Loucy (cell line): ENCODE measurements around the gene LETM1.

Source experiments
- H2AFZ ChIP-seq: fragments of 200-600 bp; sonication (generic); 2 replicates; pipeline ENCODE4 v1.6.0; 2016; ENCODE audit warnings: antibody characterized with exemption, mild to moderate bottlenecking, low read length, moderate library complexity
- H3F3A ChIP-seq: fragments of 200-600 bp; 2 replicates; pipeline ENCODE4 v1.6.0; 2016; ENCODE audit warnings: antibody characterized with exemption, low read depth, mild to moderate bottlenecking
- H3K27me3 ChIP-seq: fragments of 200-600 bp; sonication (generic); 2 replicates; pipeline ENCODE4 v1.6.1; 2014; ENCODE audit warnings: low read length, mild to moderate bottlenecking; ENCODE audit not compliant: insufficient read depth, poor library complexity, severe bottlenecking
- H3K36me3 ChIP-seq: fragments of 200-600 bp; sonication (generic); 2 replicates; pipeline ENCODE4 v1.6.1; 2016; ENCODE audit warnings: low read length; ENCODE audit not compliant: insufficient read depth
- H3K4me1 ChIP-seq: fragments of 200-600 bp; sonication (generic); 2 replicates; pipeline ENCODE4 v1.5.1; 2014; ENCODE audit warnings: low read length, mild to moderate bottlenecking; ENCODE audit not compliant: insufficient read depth, poor library complexity, severe bottlenecking
- H3K4me2 ChIP-seq: fragments of 200-600 bp; sonication (generic); 2 replicates; pipeline ENCODE4 v1.6.0; 2014; ENCODE audit warnings: antibody characterized with exemption, low read length, low read depth, mild to moderate bottlenecking; ENCODE audit not compliant: poor library complexity, severe bottlenecking
- H3K4me3 ChIP-seq: fragments of 200-600 bp; sonication (generic); 2 replicates; pipeline ENCODE4 v1.5.1; 2014; ENCODE audit warnings: low read length, mild to moderate bottlenecking, mixed read lengths; ENCODE audit not compliant: poor library complexity, severe bottlenecking
- H3K79me2 ChIP-seq: fragments of 200-600 bp; sonication (generic); 2 replicates; pipeline ENCODE4 v1.6.1; 2014; ENCODE audit warnings: low read length; ENCODE audit not compliant: insufficient read depth
- H3K9ac ChIP-seq: fragments of 200-600 bp; sonication (generic); 2 replicates; pipeline ENCODE4 v1.6.0; 2014; ENCODE audit warnings: mild to moderate bottlenecking, low read depth, low read length, moderate library complexity; ENCODE audit not compliant: poor library complexity, severe bottlenecking
- H3K9me2 ChIP-seq: fragments of 200-600 bp; sonication (generic); replicated peaks from 2 replicates; pipeline ENCODE4 v1.6.1; 2016; ENCODE audit warnings: low read depth, low read length, mixed read lengths
- H3K9me3 ChIP-seq: fragments of 200-600 bp; sonication (generic); 2 replicates; pipeline ENCODE4 v1.6.1; 2014; ENCODE audit warnings: mild to moderate bottlenecking, antibody characterized with exemption, low read length, low read depth; ENCODE audit not compliant: insufficient read depth
- H4K20me1 ChIP-seq: fragments of 200-600 bp; sonication (generic); 2 replicates; pipeline ENCODE4 v1.6.0; 2014; ENCODE audit warnings: antibody characterized with exemption, low read length, mild to moderate bottlenecking; ENCODE audit not compliant: insufficient read depth, poor library complexity, severe bottlenecking
- CTCF ChIP-seq: fragments of 200-600 bp; sonication (generic); conservative IDR thresholded peaks from 2 replicates; pipeline ENCODE4 v1.5.1; 2014; ENCODE audit warnings: mild to moderate bottlenecking, antibody characterized with exemption, low read length
- EZH2phosphoT487 ChIP-seq: fragments of 200-600 bp; IDR thresholded peaks from 2 replicates; pipeline ENCODE4 v1.6.1; 2018; ENCODE audit warnings: antibody characterized with exemption, mild to moderate bottlenecking, moderate library complexity, borderline replicate concordance

Gene LETM1

GRCh38 chr4:1777822-1778641 is 77.9 kb downstream of the LETM1 start:
- Histone ChIP-seq H3K27me3 (no peaks in the 10 kb centered on the region), H2AFZ (no peak overlapping the region), H3K9me3 (no peaks in the 10 kb centered on the region), H3K4me1 (no peaks in the 10 kb centered on the region), H3K4me3 (no peak overlapping the region), H4K20me1 (no peaks in the 10 kb centered on the region), H3K36me3 (no peaks in the 10 kb centered on the region), H3K4me2 (no peak overlapping the region), H3K79me2 (no peaks in the 10 kb centered on the region), H3K9ac (no peak overlapping the region), H3F3A (no peaks in the 10 kb centered on the region), H3K9me2 (no peaks in the 10 kb centered on the region)
- TF ChIP-seq EZH2phosphoT487 (no peak), CTCF (no peak)

- no peak overlapping the region for H3K4me3 ChIP-seq
- no peaks in the 10 kb centered on the region for H3F3A ChIP-seq
- H3K9me3 ChIP-seq, result no peaks in the 10 kb centered on the region
- H2AFZ ChIP-seq, result no peak overlapping the region
- no peaks in the 10 kb centered on the region for H3K36me3 ChIP-seq
- H3K27me3 ChIP-seq, result no peaks in the 10 kb centered on the region
- H3K4me2 ChIP-seq, result no peak overlapping the region
- no peak overlapping the region for H3K9ac ChIP-seq
- no peaks in the 10 kb centered on the region for H3K9me2 ChIP-seq
- H4K20me1 ChIP-seq, result no peaks in the 10 kb centered on the region
- no peak for TF ChIP-seq EZH2phosphoT487
- TF ChIP-seq CTCF, result no peak
- no peaks in the 10 kb centered on the region for H3K4me1 ChIP-seq
- H3K79me2 ChIP-seq, result no peaks in the 10 kb centered on the region
Measured at GRCh38 chr4:1776521-1777161, 79.3 kb downstream of the LETM1 start.

- TF ChIP-seq EZH2phosphoT487 (no peak), CTCF (no peak)
Measured at GRCh38 chr4:1775731-1776500, 80.0 kb downstream of the LETM1 start.

More at GRCh38 chr4:1775731-1776500, 80.0 kb downstream of the LETM1 start:
- Histone ChIP-seq H3K4me2 (no peak overlapping the region), H3K4me1 (no peaks in the 10 kb centered on the region), H3K36me3 (no peaks in the 10 kb centered on the region), H3K9ac (no peak overlapping the region), H3F3A (no peaks in the 10 kb centered on the region), H3K4me3 (no peak overlapping the region), H3K27me3 (no peaks in the 10 kb centered on the region), H2AFZ (no peak overlapping the region), H3K9me3 (no peaks in the 10 kb centered on the region), H4K20me1 (no peaks in the 10 kb centered on the region), H3K9me2 (no peaks in the 10 kb centered on the region), H3K79me2 (no peaks in the 10 kb centered on the region)
